Breast epithelium (tissue), 3 donors: ENCODE results near the gene HAGHL.

ENCODE experiments used
- CTCF ChIP-seq, 3 donors: fragments of 450-650 bp; IDR thresholded peaks; one replicate each; pipeline ENCODE4 v1.5.1; 2016 to 2017; ENCODE audit warnings: antibody characterized with exemption in 3 of 3, mild to moderate bottlenecking in 3 of 3, moderate library complexity in 3 of 3
- POLR2A ChIP-seq: fragments of 450-650 bp; IDR thresholded peaks from one replicate; pipeline ENCODE4 v1.6.1; 2016; ENCODE audit warnings: antibody characterized with exemption, mild to moderate bottlenecking, moderate library complexity

- TF ChIP-seq CTCF (IDR thresholded peaks at IDR 0.05) = no peak
- no peak for TF ChIP-seq POLR2A
Measured at GRCh38 chr16:735982-736453, 9.1 kb downstream of the HAGHL start.
